Adrenal gland (tissue), 5 donors: ENCODE data around the gene ZEB1.

ENCODE experiments used
- POLR2A ChIP-seq, 2 donors: fragments of 450-650 bp; IDR thresholded peaks; one replicate each; pipeline ENCODE4 v1.6.1; 2017; ENCODE audit warnings: antibody characterized with exemption in 2 of 2, mild to moderate bottlenecking in 2 of 2, moderate library complexity in 1 of 2
- TF ChIP-seq, protein P1 (sequence below), 6 experiments: fragments of 450-650 bp in 4 of 6; fragments of 200-600 bp in 2 of 6; sonication (generic) in 1 of 6; IDR thresholded peaks; 1 replicate in 5 of 6; 2 replicates in 1 of 6; pipeline versions ENCODE4 v1.5.1 to v1.8.0; 2016 to 2021; ENCODE audit warnings: antibody characterized with exemption in 6 of 6, mild to moderate bottlenecking in 2 of 6, moderate library complexity in 1 of 6
- donor health status: DM: no; HTN: no; CAD: no.

DNA sequence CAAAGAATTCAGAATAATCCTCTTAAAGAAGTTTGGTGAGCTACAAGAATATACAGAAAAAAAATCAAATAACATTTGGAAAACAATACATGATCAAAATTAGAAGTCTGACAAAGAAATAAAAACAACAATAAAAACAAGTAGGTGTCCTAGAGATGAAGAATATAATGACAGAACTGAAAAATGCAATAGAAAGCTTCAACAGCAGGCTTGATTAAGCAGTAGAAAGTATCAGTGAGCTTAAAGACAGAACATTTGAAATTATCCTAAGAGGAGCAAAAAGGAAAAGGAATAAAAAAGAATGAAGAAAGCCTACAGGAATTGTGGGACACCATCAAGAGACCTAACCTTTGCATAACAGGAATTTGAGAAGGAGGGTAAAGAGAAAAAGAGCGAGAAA is 238.8 kb downstream of the ZEB1 start:
- TF ChIP-seq, protein P1, sequence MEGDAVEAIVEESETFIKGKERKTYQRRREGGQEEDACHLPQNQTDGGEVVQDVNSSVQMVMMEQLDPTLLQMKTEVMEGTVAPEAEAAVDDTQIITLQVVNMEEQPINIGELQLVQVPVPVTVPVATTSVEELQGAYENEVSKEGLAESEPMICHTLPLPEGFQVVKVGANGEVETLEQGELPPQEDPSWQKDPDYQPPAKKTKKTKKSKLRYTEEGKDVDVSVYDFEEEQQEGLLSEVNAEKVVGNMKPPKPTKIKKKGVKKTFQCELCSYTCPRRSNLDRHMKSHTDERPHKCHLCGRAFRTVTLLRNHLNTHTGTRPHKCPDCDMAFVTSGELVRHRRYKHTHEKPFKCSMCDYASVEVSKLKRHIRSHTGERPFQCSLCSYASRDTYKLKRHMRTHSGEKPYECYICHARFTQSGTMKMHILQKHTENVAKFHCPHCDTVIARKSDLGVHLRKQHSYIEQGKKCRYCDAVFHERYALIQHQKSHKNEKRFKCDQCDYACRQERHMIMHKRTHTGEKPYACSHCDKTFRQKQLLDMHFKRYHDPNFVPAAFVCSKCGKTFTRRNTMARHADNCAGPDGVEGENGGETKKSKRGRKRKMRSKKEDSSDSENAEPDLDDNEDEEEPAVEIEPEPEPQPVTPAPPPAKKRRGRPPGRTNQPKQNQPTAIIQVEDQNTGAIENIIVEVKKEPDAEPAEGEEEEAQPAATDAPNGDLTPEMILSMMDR (IDR thresholded peaks at IDR 0.05) = no peak
- no peak for TF ChIP-seq POLR2A (IDR thresholded peaks at IDR 0.05)
